GM18873 (cell line): Measurements from ENCODE around the gene CCDC88C.
"Not testable (repeated sequence)": the region's sequence is repeated elsewhere in the genome, so short reads cannot be mapped to it uniquely, and the experiment has no call there.

Experiments used
- ATAC-seq: cut with Tn5 transposase; IDR thresholded peaks from one replicate; pipeline ENCODE4 v1.9.1; 2021; ENCODE audit warnings: mild to moderate bottlenecking, moderate library complexity, moderate number of reproducible peaks; ENCODE audit not compliant: unreplicated experiment, low FRiP score

CCDC88C gene

GRCh38 chr14:91258876-91259275, 158.7 kb downstream of the CCDC88C start:
- ATAC-seq, result no peak

- no peak for ATAC-seq
Observed at GRCh38 chr14:91258011-91258618, 159.5 kb downstream of the CCDC88C start.

- ATAC-seq, result no peak
Observed at GRCh38 chr14:91257328-91258010, 160.2 kb downstream of the CCDC88C start.

- no peak for ATAC-seq
Observed at GRCh38 chr14:91256661-91257060, 161.0 kb downstream of the CCDC88C start.

- ATAC-seq, result no peak
Observed at GRCh38 chr14:91255026-91255695, 162.5 kb downstream of the CCDC88C start.

- no peak for ATAC-seq
Observed at GRCh38 chr14:91254461-91254860, 163.2 kb downstream of the CCDC88C start.

- ATAC-seq, result no peak
Observed at GRCh38 chr14:91253795-91254323, 163.8 kb downstream of the CCDC88C start.

GRCh38 chr14:91252871-91253794, 164.5 kb downstream of the CCDC88C start:
- ATAC-seq, result no peak

GRCh38 chr14:91250912-91251311, 166.7 kb downstream of the CCDC88C start:
- ATAC-seq, result no peak

- peak; percentile 81 for ATAC-seq
Observed at GRCh38 chr14:91249841-91250616, 167.6 kb downstream of the CCDC88C start.

- no peak for ATAC-seq
Observed at GRCh38 chr14:91246051-91246852, 171.4 kb downstream of the CCDC88C start.

- ATAC-seq, result not testable (repeated sequence)
Observed at GRCh38 chr14:91245616-91246015, 172.0 kb downstream of the CCDC88C start.

- ATAC-seq, result no peak
Observed at GRCh38 chr14:91245029-91245428, 172.6 kb downstream of the CCDC88C start.

- no peak for ATAC-seq
Observed at GRCh38 chr14:91244501-91244901, 173.1 kb downstream of the CCDC88C start, which contains the start of gene GPR68. GPR68 (minus strand) TSS chr14:91244704; CDS start chr14:91235050, 9,654 bp downstream.

- ATAC-seq, result no peak
Observed at GRCh38 chr14:91243074-91243471, 174.5 kb downstream of the CCDC88C start.

- ATAC-seq, result no peak
Observed at GRCh38 chr14:91242635-91243034, 175.0 kb downstream of the CCDC88C start.

GRCh38 chr14:91241863-91242262, 175.8 kb downstream of the CCDC88C start:
- ATAC-seq, result peak; percentile 55

- no peak for ATAC-seq
Observed at GRCh38 chr14:91238661-91239060, 179.0 kb downstream of the CCDC88C start.

GRCh38 chr14:91238085-91238484, 179.5 kb downstream of the CCDC88C start:
- ATAC-seq, result no peak
